WTC11 (cell line): ENCODE results near the gene GAK. TPM values are rescaled to one million over a fixed set of nuclear protein-coding genes. Genes with fewer than 3 reads are reported as not detected.

Source experiments
- ATAC-seq: fragments of 200-7000 bp; cut with Tn5 transposase; 2 replicates; pipeline ENCODE4 v1.10.0; 2021; ENCODE audit warnings: mild to moderate bottlenecking, moderate library complexity
- CTCF ChIA-PET: fragments of 300-600 bp; sonication (Branson Sonifier 250); formaldehyde crosslinking; loops from one replicate; lab custom pipeline; 2021; ENCODE audit warnings: antibody characterized with exemption; lab: Charles Lee
- POLR2A ChIA-PET: fragments of 350-600 bp; sonication (Branson Sonifier 250); formaldehyde crosslinking; loops from one replicate; lab custom pipeline; 2021; ENCODE audit warnings: antibody characterized with exemption; lab: Charles Lee
- DNase-seq: peaks from one replicate; pipeline ENCODE4 v3.0.0; 2021; ENCODE audit warnings: low spot score
- H3K27ac Mint-ChIP-seq: 2 replicates; pipeline ENCODE4 v1.8.0; 2021; ENCODE audit warnings: mixed read lengths
- H3K27me3 Mint-ChIP-seq: 2 replicates; pipeline ENCODE4 v1.8.0; 2021; ENCODE audit warnings: low read depth, mild to moderate bottlenecking, moderate library complexity, mixed read lengths
- H3K36me3 Mint-ChIP-seq: 2 replicates; pipeline ENCODE4 v1.8.0; 2021; ENCODE audit warnings: mixed read lengths
- H3K4me1 Mint-ChIP-seq: 2 replicates; pipeline ENCODE4 v1.8.0; 2022; ENCODE audit warnings: mixed read lengths
- H3K4me3 Mint-ChIP-seq: 2 replicates; pipeline ENCODE4 v1.8.0; 2021; ENCODE audit warnings: mild to moderate bottlenecking, moderate library complexity, mixed read lengths
- H3K9me3 Mint-ChIP-seq: 2 replicates; pipeline ENCODE4 v1.8.0; 2021; ENCODE audit warnings: mixed read lengths
- ARID4B ChIP-seq: sonication (generic); formaldehyde crosslinking; IDR thresholded peaks from 2 replicates; pipeline ENCODE4 v1.8.0; 2023; ENCODE audit warnings: missing genetic modification reagents, mild to moderate bottlenecking, borderline replicate concordance
- CDX4 ChIP-seq: fragments of 250-450 bp; sonication (Bioruptor Pico); IDR thresholded peaks from 2 replicates; pipeline ENCODE4 v1.9.0; 2021; ENCODE audit warnings: moderate library complexity, mild to moderate bottlenecking, inconsistent platforms, borderline replicate concordance
- ELF4 ChIP-seq: sonication (generic); formaldehyde crosslinking; IDR thresholded peaks from 2 replicates; pipeline ENCODE4 v1.8.1; 2022; ENCODE audit warnings: low read depth, mild to moderate bottlenecking, moderate library complexity, missing genetic modification reagents
- EMX1 ChIP-seq: fragments of 250-450 bp; sonication (Bioruptor Pico); IDR thresholded peaks from 2 replicates; pipeline ENCODE4 v1.8.0; 2021; ENCODE audit warnings: mild to moderate bottlenecking
- FOXJ3 ChIP-seq: sonication (generic); formaldehyde crosslinking; IDR thresholded peaks from 2 replicates; pipeline ENCODE4 v1.9.0; 2021; ENCODE audit warnings: missing genetic modification reagents, mild to moderate bottlenecking, borderline replicate concordance
- IRF2 ChIP-seq: sonication (generic); formaldehyde crosslinking; IDR thresholded peaks from 2 replicates; pipeline ENCODE4 v1.8.0; 2022; ENCODE audit warnings: low read depth, missing genetic modification reagents, borderline replicate concordance
- JUN ChIP-seq: sonication (generic); formaldehyde crosslinking; IDR thresholded peaks from 2 replicates; pipeline ENCODE4 v1.8.0; 2023; ENCODE audit warnings: mild to moderate bottlenecking, missing genetic modification reagents
- KAT7 ChIP-seq: sonication (generic); formaldehyde crosslinking; IDR thresholded peaks from 2 replicates; pipeline ENCODE4 v1.8.1; 2023; ENCODE audit warnings: missing genetic modification reagents, mild to moderate bottlenecking, borderline replicate concordance
- MYBL2 ChIP-seq: sonication (generic); formaldehyde crosslinking; IDR thresholded peaks from 2 replicates; pipeline ENCODE4 v1.8.1; 2023; ENCODE audit warnings: mild to moderate bottlenecking, moderate library complexity, missing genetic modification reagents
- NFYB ChIP-seq: sonication (generic); formaldehyde crosslinking; conservative IDR thresholded peaks from 2 replicates; pipeline ENCODE4 v1.8.0; 2022; ENCODE audit warnings: low read depth, missing genetic modification reagents
- NR3C1 ChIP-seq: sonication (generic); formaldehyde crosslinking; conservative IDR thresholded peaks from 2 replicates; pipeline ENCODE4 v1.8.1; 2023; ENCODE audit warnings: low read depth, mild to moderate bottlenecking, missing genetic modification reagents
- PRRX2 ChIP-seq: fragments of 250-450 bp; sonication (Bioruptor Pico); IDR thresholded peaks from 2 replicates; pipeline ENCODE4 v1.8.0; 2021; ENCODE audit warnings: mild to moderate bottlenecking
- SMAD3 ChIP-seq: sonication (generic); formaldehyde crosslinking; IDR thresholded peaks from 2 replicates; pipeline ENCODE4 v1.8.0; 2022; ENCODE audit warnings: missing genetic modification reagents, mild to moderate bottlenecking, borderline replicate concordance
- TP53 ChIP-seq: sonication (generic); formaldehyde crosslinking; IDR thresholded peaks from 2 replicates; pipeline ENCODE4 v1.8.1; 2023; ENCODE audit warnings: mild to moderate bottlenecking, missing genetic modification reagents
- ZBTB21 ChIP-seq: sonication (generic); formaldehyde crosslinking; IDR thresholded peaks from 2 replicates; pipeline ENCODE4 v1.8.1; 2023; ENCODE audit warnings: mild to moderate bottlenecking, missing genetic modification reagents, borderline replicate concordance
- ZMAT4 ChIP-seq: fragments of 250-450 bp; sonication (Bioruptor Pico); IDR thresholded peaks from 2 replicates; pipeline ENCODE4 v1.9.0; 2021; ENCODE audit warnings: mild to moderate bottlenecking
- ZNF138 ChIP-seq: sonication (generic); formaldehyde crosslinking; conservative IDR thresholded peaks from 2 replicates; pipeline ENCODE4 v1.8.1; 2022; ENCODE audit warnings: mild to moderate bottlenecking, moderate library complexity, missing genetic modification reagents
- ZNF396 ChIP-seq: fragments of 250-450 bp; sonication (Bioruptor Pico); IDR thresholded peaks from 2 replicates; pipeline ENCODE4 v1.8.0; 2021; ENCODE audit warnings: mild to moderate bottlenecking, moderate library complexity, borderline replicate concordance
- ZNF671 ChIP-seq: fragments of 250-450 bp; sonication (Bioruptor Pico); IDR thresholded peaks from 2 replicates; pipeline ENCODE4 v1.8.0; 2021; ENCODE audit warnings: mild to moderate bottlenecking
- total RNA-seq: library from RNA; stranded (reverse); gene quantifications from 3 replicates; pipeline ENCODE4 v1.2.3, GENCODE V29; 2021
- TF ChIP-seq, protein P1 (sequence below): sonication (generic); formaldehyde crosslinking; IDR thresholded peaks from 2 replicates; pipeline ENCODE4 v1.8.1; 2022; ENCODE audit warnings: low read depth, mild to moderate bottlenecking, moderate library complexity, missing genetic modification reagents, borderline replicate concordance
- TF ChIP-seq, protein P2 (sequence below): sonication (generic); formaldehyde crosslinking; IDR thresholded peaks from 2 replicates; pipeline ENCODE4 v1.8.1; 2023; ENCODE audit warnings: mild to moderate bottlenecking, missing genetic modification reagents
- TF ChIP-seq, protein P3 (sequence below): sonication (generic); formaldehyde crosslinking; IDR thresholded peaks from 2 replicates; pipeline ENCODE4 v1.8.1; 2022; ENCODE audit warnings: mild to moderate bottlenecking, missing genetic modification reagents, moderate library complexity, borderline replicate concordance

GAK gene
- total RNA-seq, 1 experiment from 2014 or later: 121 TPM

- TF ChIP-seq, protein P1, sequence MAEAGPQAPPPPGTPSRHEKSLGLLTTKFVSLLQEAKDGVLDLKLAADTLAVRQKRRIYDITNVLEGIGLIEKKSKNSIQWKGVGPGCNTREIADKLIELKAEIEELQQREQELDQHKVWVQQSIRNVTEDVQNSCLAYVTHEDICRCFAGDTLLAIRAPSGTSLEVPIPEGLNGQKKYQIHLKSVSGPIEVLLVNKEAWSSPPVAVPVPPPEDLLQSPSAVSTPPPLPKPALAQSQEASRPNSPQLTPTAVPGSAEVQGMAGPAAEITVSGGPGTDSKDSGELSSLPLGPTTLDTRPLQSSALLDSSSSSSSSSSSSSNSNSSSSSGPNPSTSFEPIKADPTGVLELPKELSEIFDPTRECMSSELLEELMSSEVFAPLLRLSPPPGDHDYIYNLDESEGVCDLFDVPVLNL (CRISPR knock-in tag): no peak
- no peak for TF ChIP-seq MYBL2 (CRISPR knock-in tag)
- TF ChIP-seq, all 79 proteins: peak for 0
- Mint-ChIP-seq H3K4me1 (no peaks in the 10 kb centered on the region), H3K27me3 (no peaks in the 10 kb centered on the region), H3K36me3 (peaks cover 20% of the 10 kb centered on the region), H3K4me3 (no peak overlapping the region), H3K9me3 (peaks cover 11% of the 10 kb centered on the region), H3K27ac (no peak overlapping the region)
- ATAC-seq (no peak), DNase-seq (no peak)
- CTCF ChIA-PET: no interaction called here
- POLR2A ChIA-PET: no interaction called here
Measured at GRCh38 chr4:885353-885752, 46.8 kb downstream of the GAK start.

DNA sequence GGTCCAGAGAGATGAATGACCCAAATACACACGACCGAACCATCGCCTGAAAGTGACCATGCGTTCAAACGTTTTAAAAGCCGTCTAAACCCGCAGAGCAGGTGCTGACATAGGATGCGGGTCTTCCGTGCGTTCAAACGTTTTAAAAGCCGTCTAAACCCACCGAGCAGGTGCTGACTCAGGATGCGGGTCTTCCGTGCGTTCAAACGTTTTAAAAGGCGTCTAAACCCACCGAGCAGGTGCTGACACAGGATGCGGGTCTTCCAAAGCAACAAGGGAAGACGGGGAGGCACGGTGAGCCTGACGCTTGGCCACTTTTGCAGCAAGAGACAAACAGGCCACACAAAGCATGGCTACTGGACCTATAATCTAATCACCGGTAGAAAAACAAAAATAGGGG is 47.2 kb downstream of the GAK start:
- H3K27me3 Mint-ChIP-seq: no peaks in the 10 kb centered on the region
- H3K4me3 Mint-ChIP-seq: no peak overlapping the region
- ATAC-seq (no peak), DNase-seq (no peak)
- no peaks in the 10 kb centered on the region for H3K4me1 Mint-ChIP-seq
- ChIA-PET POLR2A (no interaction called here), CTCF (no interaction called here)
- peaks cover 22% of the 10 kb centered on the region for H3K36me3 Mint-ChIP-seq
- no peak overlapping the region for H3K27ac Mint-ChIP-seq
- H3K9me3 Mint-ChIP-seq: peaks cover 11% of the 10 kb centered on the region
- TF ChIP-seq SMAD3 (CRISPR knock-in tag): no peak
- TF ChIP-seq ELF4 (CRISPR knock-in tag): no peak
- TF ChIP-seq, all 79 proteins: peak for 0

GRCh38 chr4:884259-884658 is 47.9 kb downstream of the GAK start:
- no peak for ATAC-seq
- peaks cover 11% of the 10 kb centered on the region for H3K9me3 Mint-ChIP-seq
- CTCF ChIA-PET: no interaction called here
- no peak overlapping the region for H3K27ac Mint-ChIP-seq
- H3K27me3 Mint-ChIP-seq: no peaks in the 10 kb centered on the region
- peaks cover 23% of the 10 kb centered on the region for H3K36me3 Mint-ChIP-seq
- DNase-seq: no peak
- POLR2A ChIA-PET: no interaction called here
- H3K4me3 Mint-ChIP-seq: no peak overlapping the region
- H3K4me1 Mint-ChIP-seq: no peaks in the 10 kb centered on the region
- no peak for TF ChIP-seq ARID4B (CRISPR knock-in tag)
- no peak for TF ChIP-seq ZNF671
- TF ChIP-seq, protein P2, sequence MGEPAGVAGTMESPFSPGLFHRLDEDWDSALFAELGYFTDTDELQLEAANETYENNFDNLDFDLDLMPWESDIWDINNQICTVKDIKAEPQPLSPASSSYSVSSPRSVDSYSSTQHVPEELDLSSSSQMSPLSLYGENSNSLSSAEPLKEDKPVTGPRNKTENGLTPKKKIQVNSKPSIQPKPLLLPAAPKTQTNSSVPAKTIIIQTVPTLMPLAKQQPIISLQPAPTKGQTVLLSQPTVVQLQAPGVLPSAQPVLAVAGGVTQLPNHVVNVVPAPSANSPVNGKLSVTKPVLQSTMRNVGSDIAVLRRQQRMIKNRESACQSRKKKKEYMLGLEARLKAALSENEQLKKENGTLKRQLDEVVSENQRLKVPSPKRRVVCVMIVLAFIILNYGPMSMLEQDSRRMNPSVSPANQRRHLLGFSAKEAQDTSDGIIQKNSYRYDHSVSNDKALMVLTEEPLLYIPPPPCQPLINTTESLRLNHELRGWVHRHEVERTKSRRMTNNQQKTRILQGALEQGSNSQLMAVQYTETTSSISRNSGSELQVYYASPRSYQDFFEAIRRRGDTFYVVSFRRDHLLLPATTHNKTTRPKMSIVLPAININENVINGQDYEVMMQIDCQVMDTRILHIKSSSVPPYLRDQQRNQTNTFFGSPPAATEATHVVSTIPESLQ (CRISPR knock-in tag): no peak
- no peak for TF ChIP-seq EMX1 (CRISPR knock-in tag)
- no peak for TF ChIP-seq FOXJ3 (CRISPR knock-in tag)
- TF ChIP-seq, protein P3, sequence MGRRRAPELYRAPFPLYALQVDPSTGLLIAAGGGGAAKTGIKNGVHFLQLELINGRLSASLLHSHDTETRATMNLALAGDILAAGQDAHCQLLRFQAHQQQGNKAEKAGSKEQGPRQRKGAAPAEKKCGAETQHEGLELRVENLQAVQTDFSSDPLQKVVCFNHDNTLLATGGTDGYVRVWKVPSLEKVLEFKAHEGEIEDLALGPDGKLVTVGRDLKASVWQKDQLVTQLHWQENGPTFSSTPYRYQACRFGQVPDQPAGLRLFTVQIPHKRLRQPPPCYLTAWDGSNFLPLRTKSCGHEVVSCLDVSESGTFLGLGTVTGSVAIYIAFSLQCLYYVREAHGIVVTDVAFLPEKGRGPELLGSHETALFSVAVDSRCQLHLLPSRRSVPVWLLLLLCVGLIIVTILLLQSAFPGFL: no peak
- TF ChIP-seq ZBTB21: no peak
- TF ChIP-seq ZNF138 (CRISPR knock-in tag): no peak
- no peak for TF ChIP-seq JUN (CRISPR knock-in tag)
- TF ChIP-seq NR3C1: no peak
- no peak for TF ChIP-seq KAT7 (CRISPR knock-in tag)
- TF ChIP-seq ZMAT4 (CRISPR knock-in tag): no peak
- TF ChIP-seq PRRX2 (CRISPR knock-in tag): no peak
- no peak for TF ChIP-seq CDX4
- no peak for TF ChIP-seq TP53 (CRISPR knock-in tag)
- no peak for TF ChIP-seq ZNF396
- TF ChIP-seq IRF2 (CRISPR knock-in tag): no peak
- no peak for TF ChIP-seq NFYB (CRISPR knock-in tag)
